HAP-1 (cell line): ENCODE results near the gene MAGED2.
"Not testable (repeated sequence)": the region's sequence is repeated elsewhere in the genome, so short reads cannot be mapped to it uniquely, and the experiment has no call there.

Experiments
- DNase-seq, 2 experiments: peaks; one replicate each; pipeline ENCODE4 v3.0.0-alpha.2; 2016 to 2020; ENCODE audit warnings: low spot score in 2 of 2
- H3K27me3 ChIP-seq: fragments of 250-450 bp; sonication (Bioruptor Pico); 2 replicates; pipeline ENCODE4 v1.5.1; 2020; ENCODE audit warnings: low read depth, mild to moderate bottlenecking, moderate library complexity
- H3K36me3 ChIP-seq: fragments of 250-450 bp; sonication (Bioruptor Pico); replicated peaks from 2 replicates; pipeline ENCODE4 v1.5.1; 2020; ENCODE audit warnings: mild to moderate bottlenecking
- H3K4me1 ChIP-seq: fragments of 250-450 bp; sonication (Bioruptor Pico); 2 replicates; pipeline ENCODE4 v1.5.1; 2020; ENCODE audit warnings: mild to moderate bottlenecking
- H3K4me3 ChIP-seq: fragments of 250-450 bp; sonication (Bioruptor Pico); 2 replicates; pipeline ENCODE4 v1.5.1; 2020; ENCODE audit warnings: mild to moderate bottlenecking, moderate library complexity
- H3K9me3 ChIP-seq: fragments of 250-450 bp; sonication (Bioruptor Pico); 2 replicates; pipeline ENCODE4 v1.5.1; 2020; ENCODE audit warnings: mild to moderate bottlenecking, moderate library complexity
- in situ Hi-C: fragments of 300-500 bp; cut with MboI; formaldehyde crosslinking; loops from 3 replicates; pipeline ENCODE4 v1.14.3; 2020; ENCODE audit warnings: low sequenced_read_pairs, inconsistent platforms, mixed read lengths

The MAGED2 gene

DNA sequence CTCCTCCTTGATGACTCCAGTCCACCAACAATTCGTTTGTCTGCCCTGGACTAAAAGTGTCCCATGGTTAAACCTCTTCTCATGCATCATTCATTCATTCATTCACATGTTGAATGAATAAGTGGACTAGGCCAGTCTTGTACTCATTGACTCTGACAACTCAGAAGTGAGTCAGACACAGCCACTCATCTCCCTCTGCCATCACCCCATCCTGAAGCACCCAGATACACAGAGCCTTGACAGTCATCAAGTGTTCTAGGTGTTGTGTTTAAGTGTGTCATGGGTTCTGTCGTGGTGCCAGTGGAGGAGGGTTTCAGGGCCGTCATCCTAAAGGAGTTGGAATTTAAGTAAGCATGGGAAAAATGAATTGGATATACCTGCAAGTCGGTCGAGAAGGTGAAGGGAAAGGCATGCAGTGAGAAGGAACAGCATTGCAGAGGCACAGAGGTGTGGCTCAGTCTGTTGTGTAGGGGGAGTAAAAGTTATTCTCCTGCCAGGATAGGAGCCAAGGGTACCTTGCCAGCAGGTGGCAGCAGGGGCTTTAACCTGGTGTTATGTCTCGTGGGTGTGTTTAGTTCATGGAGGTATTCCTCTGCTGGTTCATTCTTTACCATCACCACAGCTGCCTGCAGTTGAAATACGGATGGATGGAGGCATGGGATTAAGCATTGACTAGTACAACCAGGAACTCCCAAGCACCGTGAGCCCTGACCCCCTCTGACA is 18.3 kb downstream of the MAGED2 start:
- no peak overlapping the region for H3K4me3 ChIP-seq
- DNase-seq: no peak
- H3K9me3 ChIP-seq: no peaks in the 10 kb centered on the region; the same call in 1 of the 2 replicates
- no peaks in the 10 kb centered on the region for H3K27me3 ChIP-seq
- no peaks in the 10 kb centered on the region for H3K36me3 ChIP-seq
- in situ Hi-C loops: no loop called here
- no peaks in the 10 kb centered on the region for H3K4me1 ChIP-seq

DNA sequence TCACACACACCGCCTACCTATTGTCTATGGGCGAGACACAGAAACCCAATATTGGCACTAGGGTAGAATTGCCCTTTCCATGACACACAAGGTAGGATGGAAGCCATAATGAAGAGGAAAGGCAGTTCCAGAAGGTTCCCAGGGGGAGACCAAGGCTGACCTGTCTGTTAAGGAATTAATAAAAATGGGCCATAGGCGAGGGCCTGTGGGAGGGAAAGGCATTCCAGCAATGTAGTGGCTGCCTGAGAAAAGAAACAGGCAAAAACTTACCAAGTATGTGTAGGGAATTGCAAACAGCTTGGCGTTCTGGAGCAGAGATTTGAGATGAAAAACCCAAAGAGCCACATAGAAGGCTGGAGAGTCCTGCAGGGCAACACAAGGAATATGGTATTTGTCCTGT is 19.1 kb downstream of the MAGED2 start:
- Histone ChIP-seq H3K9me3 (no peaks in the 10 kb centered on the region), H3K4me3 (no peak overlapping the region), H3K4me1 (no peaks in the 10 kb centered on the region), H3K36me3 (no peaks in the 10 kb centered on the region), H3K27me3 (0 out of 2 replicates have a peak, but pooled peaks cover 3% of the 10 kb centered on the region)
- DNase-seq: no peak
- in situ Hi-C loops: no loop called here

DNA sequence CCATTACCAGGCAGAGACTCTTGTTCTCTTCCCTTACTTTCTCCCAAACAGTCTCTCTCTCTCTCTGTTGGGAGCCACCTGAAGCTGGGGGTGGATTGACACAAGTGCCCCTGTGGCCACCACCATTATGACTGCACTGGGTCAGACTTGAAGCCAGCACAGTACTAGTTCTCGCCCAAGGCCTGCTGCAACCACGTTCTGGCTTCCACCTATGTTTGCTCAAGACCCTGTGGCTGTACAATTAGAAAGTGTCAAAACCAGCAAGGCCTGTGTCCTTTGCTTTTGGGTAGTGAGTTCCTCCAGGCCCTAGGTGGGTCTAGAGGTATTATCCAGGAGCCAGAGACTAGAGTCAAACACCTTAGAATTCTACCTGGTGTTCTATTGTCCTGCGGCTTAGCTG is 31.0 kb downstream of the MAGED2 start:
- DNase-seq: no peak
- H3K36me3 ChIP-seq: no peaks in the 10 kb centered on the region
- no peak overlapping the region for H3K4me3 ChIP-seq
- H3K27me3 ChIP-seq: no peaks in the 10 kb centered on the region; the same call in 1 of the 2 replicates
- no peaks in the 10 kb centered on the region for H3K9me3 ChIP-seq
- H3K4me1 ChIP-seq: no peaks in the 10 kb centered on the region
- in situ Hi-C loops: no loop called here

DNA sequence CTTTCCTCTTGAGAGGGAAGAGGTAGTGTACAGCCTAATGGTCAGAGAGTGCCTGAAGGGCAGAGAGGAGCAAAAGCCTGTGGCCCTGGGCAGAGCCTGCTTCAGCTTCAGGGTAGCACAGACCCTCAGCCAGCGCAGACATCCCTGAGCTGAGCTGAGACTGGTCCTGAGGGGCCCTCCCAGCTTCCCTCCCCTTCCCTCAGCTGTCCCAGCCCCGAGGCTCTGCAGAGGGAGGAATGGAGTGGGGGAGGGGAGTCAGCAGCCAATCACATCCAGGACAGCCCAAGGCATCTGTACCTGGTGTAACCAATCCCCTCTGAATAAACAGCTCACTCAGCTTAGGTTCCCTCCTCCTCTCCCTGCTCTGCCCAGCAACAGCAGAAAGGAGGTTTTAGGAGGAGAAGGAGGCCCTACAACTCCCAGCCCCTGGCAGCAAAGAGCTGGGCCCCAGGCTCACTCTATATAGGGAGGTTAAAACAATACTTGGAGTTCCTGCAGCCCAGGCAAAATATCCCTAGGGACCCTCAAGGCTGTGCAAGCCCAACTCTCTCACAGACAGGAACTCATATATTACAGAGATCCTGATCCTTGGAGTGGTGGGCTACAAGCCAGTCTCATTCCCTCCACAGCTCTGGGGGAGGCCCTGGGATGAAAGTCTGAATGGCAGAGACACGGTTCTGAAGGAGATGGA is 33.8 kb downstream of the MAGED2 start:
- H3K27me3 ChIP-seq, H3K4me3 ChIP-seq, H3K9me3 ChIP-seq, H3K36me3 ChIP-seq, DNase-seq, H3K4me1 ChIP-seq, in situ Hi-C loops: not testable (repeated sequence)

DNA sequence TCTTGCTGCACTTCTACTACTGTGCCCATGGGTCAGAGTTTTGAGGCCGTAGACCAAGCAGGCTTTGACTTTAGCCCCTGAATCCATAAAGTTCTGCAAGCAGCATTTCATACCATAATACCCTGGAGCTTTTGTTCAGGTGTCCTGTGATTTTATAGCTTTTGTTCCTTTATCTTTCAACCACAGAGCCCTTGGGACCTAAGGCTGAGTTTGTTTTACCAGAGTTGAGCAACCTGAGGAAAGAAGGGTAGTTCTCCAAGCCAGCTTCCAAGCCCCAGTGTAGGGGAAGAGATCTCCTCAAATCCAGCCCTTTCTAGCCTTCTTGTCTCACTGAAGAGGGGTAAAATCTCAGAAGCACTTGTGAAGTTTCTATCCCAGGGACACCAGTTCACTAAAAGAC is 35.1 kb downstream of the MAGED2 start:
- in situ Hi-C loops: no loop called here

DNA sequence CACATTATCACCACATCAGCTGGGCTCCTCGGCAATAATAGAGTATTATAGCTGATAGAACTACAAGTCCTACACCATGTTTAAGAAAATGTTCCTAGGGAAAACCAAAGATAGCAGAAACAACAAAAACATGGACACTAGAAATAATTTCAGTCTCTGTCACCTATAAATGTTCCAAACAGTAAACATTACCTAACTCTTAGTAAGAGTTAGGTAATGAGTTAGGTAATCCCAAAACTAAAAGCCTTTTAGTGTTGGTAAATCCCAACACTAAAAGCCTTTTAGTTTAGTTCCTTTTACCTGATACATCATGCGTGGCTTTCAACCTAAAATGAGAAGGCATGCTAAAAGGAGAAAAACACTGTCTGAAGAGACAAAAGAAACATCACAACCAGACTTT is 35.5 kb downstream of the MAGED2 start:
- H3K4me3 ChIP-seq: no peak overlapping the region
- no peak for DNase-seq
- H3K36me3 ChIP-seq: no peaks in the 10 kb centered on the region
- no peaks in the 10 kb centered on the region for H3K27me3 ChIP-seq
- in situ Hi-C loops: no loop called here
- H3K9me3 ChIP-seq: no peaks in the 10 kb centered on the region
- no peaks in the 10 kb centered on the region for H3K4me1 ChIP-seq

More for the DNA sequence above, 35.1 kb downstream of the MAGED2 start:
- Histone ChIP-seq H3K27me3 (no peaks in the 10 kb centered on the region; the same call in 1 of the 2 replicates), H3K9me3 (no peaks in the 10 kb centered on the region), H3K36me3 (no peaks in the 10 kb centered on the region), H3K4me1 (no peaks in the 10 kb centered on the region), H3K4me3 (no peak overlapping the region)
- DNase-seq: no peak

DNA sequence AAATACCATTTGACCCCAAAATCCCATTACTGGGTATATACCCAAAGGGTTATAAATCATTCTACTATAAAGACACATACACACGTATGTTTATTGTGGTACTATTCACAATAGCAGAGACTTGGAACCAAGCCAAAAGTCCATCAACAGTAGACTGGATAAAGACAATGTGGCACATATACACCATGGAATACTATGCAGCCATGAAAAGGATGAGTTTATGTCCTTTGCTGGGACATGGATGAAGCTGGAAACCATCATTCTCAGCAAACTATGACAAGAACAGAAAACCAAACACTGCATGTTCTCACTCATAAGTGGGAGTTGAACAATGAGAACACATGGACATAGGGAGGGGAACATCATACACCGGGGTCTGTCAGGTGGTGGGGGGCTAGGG is 40.2 kb downstream of the MAGED2 start:
- in situ Hi-C loops, H3K4me3 ChIP-seq, H3K36me3 ChIP-seq, H3K27me3 ChIP-seq, H3K4me1 ChIP-seq, DNase-seq, H3K9me3 ChIP-seq: not testable (repeated sequence)

DNA sequence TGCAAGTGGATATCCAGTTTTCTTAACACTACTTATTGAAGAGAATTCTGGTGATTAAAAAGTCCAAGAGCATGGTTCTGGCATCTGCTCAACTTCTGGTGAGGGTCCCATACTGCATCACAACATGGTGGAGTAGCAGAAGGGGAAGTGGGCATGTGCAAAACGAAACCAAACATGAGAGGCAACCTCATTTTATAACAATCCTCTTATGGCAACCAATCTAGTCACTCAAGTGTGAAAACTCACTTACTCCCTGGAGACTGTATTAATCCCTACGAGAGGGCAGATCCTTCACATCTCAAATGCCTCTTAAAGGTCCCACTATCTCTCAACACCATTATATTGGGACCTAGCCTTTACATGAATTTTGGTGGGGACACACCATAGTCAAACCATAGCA is 57.7 kb downstream of the MAGED2 start:
- in situ Hi-C loops: no loop called here
- DNase-seq: no peak
- no peak overlapping the region for H3K4me3 ChIP-seq

More for the DNA sequence above, 57.7 kb downstream of the MAGED2 start:
- H3K27me3 ChIP-seq: no peaks in the 10 kb centered on the region
- H3K9me3 ChIP-seq: no peaks in the 10 kb centered on the region
- no peaks in the 10 kb centered on the region for H3K4me1 ChIP-seq
- no peaks in the 10 kb centered on the region for H3K36me3 ChIP-seq
